IPS-15b (cell line): ENCODE measurements around the gene NGRN.

Experiments used
- H3K27me3 ChIP-seq: one replicate; pipeline ENCODE4 v1.6.1; 2013; ENCODE audit warnings: low read length; ENCODE audit not compliant: control insufficient read depth, insufficient read depth
- H3K36me3 ChIP-seq: one replicate; pipeline ENCODE4 v1.6.1; 2013; ENCODE audit warnings: low read length; ENCODE audit not compliant: control insufficient read depth, insufficient read depth
- H3K4me1 ChIP-seq: one replicate; pipeline ENCODE4 v1.6.1; 2013; ENCODE audit warnings: mild to moderate bottlenecking, low read length; ENCODE audit not compliant: control insufficient read depth, insufficient read depth
- H3K4me3 ChIP-seq: one replicate; pipeline ENCODE4 v1.5.1; 2013; ENCODE audit warnings: low read depth, low read length
- H3K9ac ChIP-seq: one replicate; pipeline ENCODE4 v1.6.1; 2013; ENCODE audit warnings: low read depth, mild to moderate bottlenecking, low read length
- H3K9me3 ChIP-seq: one replicate; pipeline ENCODE4 v1.6.1; 2013; ENCODE audit warnings: mild to moderate bottlenecking, low read length; ENCODE audit not compliant: control insufficient read depth, insufficient read depth

The NGRN gene, protein sequence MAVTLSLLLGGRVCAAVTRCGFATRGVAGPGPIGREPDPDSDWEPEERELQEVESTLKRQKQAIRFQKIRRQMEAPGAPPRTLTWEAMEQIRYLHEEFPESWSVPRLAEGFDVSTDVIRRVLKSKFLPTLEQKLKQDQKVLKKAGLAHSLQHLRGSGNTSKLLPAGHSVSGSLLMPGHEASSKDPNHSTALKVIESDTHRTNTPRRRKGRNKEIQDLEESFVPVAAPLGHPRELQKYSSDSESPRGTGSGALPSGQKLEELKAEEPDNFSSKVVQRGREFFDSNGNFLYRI

DNA sequence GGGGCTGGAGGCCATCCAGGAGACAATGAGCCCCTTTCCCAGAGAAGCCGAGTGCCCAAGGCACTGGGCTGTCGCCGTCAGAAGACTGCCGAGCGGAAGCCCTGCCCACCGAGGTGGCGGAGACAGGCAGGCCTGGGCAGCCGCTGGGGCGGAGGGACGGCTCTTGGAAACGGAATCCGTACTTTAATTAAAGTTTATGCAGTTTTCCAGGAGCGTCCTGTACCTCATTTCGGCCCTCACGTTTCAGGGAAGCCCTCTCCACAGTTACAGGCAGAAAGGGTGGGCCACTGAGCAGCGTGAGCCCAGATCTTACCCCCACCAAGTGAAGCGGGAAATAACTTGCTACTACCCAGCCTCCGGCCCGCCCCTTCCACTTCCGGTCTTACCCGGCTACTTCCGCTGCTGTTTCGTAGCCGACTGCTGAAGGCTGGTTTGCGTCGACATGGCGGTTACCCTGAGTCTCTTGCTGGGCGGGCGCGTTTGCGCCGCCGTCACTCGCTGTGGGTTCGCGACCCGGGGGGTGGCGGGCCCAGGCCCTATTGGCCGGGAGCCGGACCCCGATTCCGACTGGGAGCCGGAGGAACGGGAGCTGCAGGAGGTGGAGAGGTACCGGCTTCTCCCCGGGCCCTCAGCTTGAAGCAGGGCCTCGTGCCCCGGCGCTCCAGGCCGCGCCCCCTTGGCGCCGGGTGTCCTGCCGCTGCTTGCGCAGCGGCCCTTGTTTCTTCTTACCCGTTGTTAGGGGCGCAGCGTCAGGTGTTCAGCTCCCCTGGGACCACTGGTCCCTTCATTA lies at the start of gene NGRN:
NGRN (plus strand) TSS at position 402 of the 790 bp plus-strand sequence; CDS start at position 443, 41 bp downstream.
- no peaks in the 10 kb centered on the region for H3K4me1 ChIP-seq
- no peaks in the 10 kb centered on the region for H3K27me3 ChIP-seq
- peak within 1 kb of the TSS; percentile 90 for H3K9ac ChIP-seq
- H3K4me3 ChIP-seq, result peak within 1 kb of the TSS; percentile 85
- H3K9me3 ChIP-seq, result no peaks in the 10 kb centered on the region
- H3K36me3 ChIP-seq, result peaks cover 4% of the 10 kb centered on the region

DNA sequence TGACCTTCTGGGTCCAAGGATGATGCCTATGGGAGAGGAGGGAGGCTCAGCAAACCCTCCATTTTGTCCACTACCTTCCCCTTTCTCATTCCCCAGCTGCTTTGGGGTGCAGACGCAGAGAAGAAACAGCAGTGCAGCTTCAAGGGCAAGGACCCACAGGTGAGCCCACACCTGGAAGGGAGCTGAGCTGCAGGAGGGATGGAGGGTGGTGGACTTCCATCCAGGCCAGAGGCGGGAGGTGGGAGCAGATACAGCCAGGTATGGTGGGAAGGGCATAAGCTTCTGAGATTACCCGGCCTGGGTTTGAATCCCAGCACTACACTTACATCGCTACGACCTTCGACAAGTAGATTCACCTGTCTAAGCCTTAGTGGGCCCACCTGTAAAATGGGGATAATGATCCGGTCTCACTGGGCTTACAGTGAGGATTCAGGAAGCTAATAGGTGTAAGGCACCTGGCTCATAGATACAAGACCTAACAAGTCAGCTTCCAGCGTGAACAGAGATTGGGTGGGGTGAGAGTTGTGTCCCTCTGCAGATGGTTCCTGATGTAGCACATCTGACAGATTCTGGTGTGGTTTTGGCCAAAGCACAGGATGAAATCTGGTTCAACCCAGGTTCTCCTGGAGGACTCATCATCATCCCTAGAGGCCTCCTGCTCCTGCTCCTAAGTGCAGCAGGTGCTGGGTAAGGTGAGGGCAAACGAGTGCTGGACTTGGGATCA lies 47.6 kb upstream of the NGRN start:
- Histone ChIP-seq H3K9ac (no peak overlapping the region), H3K9me3 (no peaks in the 10 kb centered on the region), H3K4me1 (no peaks in the 10 kb centered on the region), H3K4me3 (no peak overlapping the region), H3K36me3 (peaks cover 5% of the 10 kb centered on the region), H3K27me3 (no peaks in the 10 kb centered on the region)

- H3K4me3 ChIP-seq, result no peak overlapping the region
- H3K9ac ChIP-seq, result no peak overlapping the region
- H3K4me1 ChIP-seq, result no peaks in the 10 kb centered on the region
- H3K9me3 ChIP-seq, result no peaks in the 10 kb centered on the region
- H3K27me3 ChIP-seq, result no peaks in the 10 kb centered on the region
- peaks cover 20% of the 10 kb centered on the region for H3K36me3 ChIP-seq
Measured at GRCh38 chr15:90219421-90220141, 45.9 kb upstream of the NGRN start.

GRCh38 chr15:90221246-90221900 lies 44.1 kb upstream of the NGRN start:
- H3K36me3 ChIP-seq, result peaks cover 34% of the 10 kb centered on the region
- H3K27me3 ChIP-seq, result no peaks in the 10 kb centered on the region
- no peak overlapping the region for H3K4me3 ChIP-seq
- no peaks in the 10 kb centered on the region for H3K9me3 ChIP-seq
- no peaks in the 10 kb centered on the region for H3K4me1 ChIP-seq
- H3K9ac ChIP-seq, result no peak overlapping the region

GRCh38 chr15:90222547-90222946 lies 42.9 kb upstream of the NGRN start:
- Histone ChIP-seq H3K36me3 (peaks cover 39% of the 10 kb centered on the region), H3K27me3 (no peaks in the 10 kb centered on the region), H3K9me3 (no peaks in the 10 kb centered on the region), H3K9ac (no peak overlapping the region), H3K4me1 (no peaks in the 10 kb centered on the region), H3K4me3 (no peak overlapping the region)

GRCh38 chr15:90223441-90224165 lies 41.9 kb upstream of the NGRN start:
- Histone ChIP-seq H3K36me3 (peaks cover 45% of the 10 kb centered on the region), H3K4me3 (no peak overlapping the region), H3K27me3 (no peaks in the 10 kb centered on the region), H3K4me1 (no peaks in the 10 kb centered on the region), H3K9me3 (no peaks in the 10 kb centered on the region), H3K9ac (no peak overlapping the region)

- H3K9ac ChIP-seq, result no peak overlapping the region
- peaks cover 48% of the 10 kb centered on the region for H3K36me3 ChIP-seq
- H3K4me1 ChIP-seq, result no peaks in the 10 kb centered on the region
- no peaks in the 10 kb centered on the region for H3K9me3 ChIP-seq
- H3K4me3 ChIP-seq, result no peak overlapping the region
- no peaks in the 10 kb centered on the region for H3K27me3 ChIP-seq
Measured at GRCh38 chr15:90225047-90225446, 40.4 kb upstream of the NGRN start.

- H3K4me1 ChIP-seq, result no peaks in the 10 kb centered on the region
- no peak overlapping the region for H3K4me3 ChIP-seq
- H3K9ac ChIP-seq, result no peak overlapping the region
- peaks cover 48% of the 10 kb centered on the region for H3K36me3 ChIP-seq
- H3K9me3 ChIP-seq, result no peaks in the 10 kb centered on the region
- no peaks in the 10 kb centered on the region for H3K27me3 ChIP-seq
Measured at GRCh38 chr15:90225504-90226234, 39.8 kb upstream of the NGRN start.

DNA sequence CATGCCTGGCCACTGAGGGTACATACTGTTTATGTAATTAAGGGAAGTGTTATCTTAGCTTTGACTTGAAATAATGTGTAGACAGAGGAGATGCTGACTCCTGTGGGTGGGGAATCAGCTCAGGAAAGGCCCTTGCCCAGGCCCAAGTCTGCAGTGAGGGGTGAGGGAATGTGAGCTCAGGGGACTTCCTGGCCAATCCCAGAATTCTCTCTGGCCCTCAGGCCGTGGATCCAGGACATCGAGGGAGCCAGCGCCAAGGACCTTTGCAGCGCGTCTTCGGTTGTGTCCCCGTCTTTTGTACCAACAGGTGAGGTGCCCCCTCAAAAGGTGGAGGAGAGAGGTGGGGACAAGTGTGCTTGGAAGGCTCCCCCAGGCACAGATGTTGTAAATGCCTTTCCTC lies 38.1 kb upstream of the NGRN start:
- no peak overlapping the region for H3K9ac ChIP-seq

More for the DNA sequence above, 38.1 kb upstream of the NGRN start:
- no peaks in the 10 kb centered on the region for H3K9me3 ChIP-seq
- peaks cover 48% of the 10 kb centered on the region for H3K36me3 ChIP-seq
- no peaks in the 10 kb centered on the region for H3K4me1 ChIP-seq
- H3K4me3 ChIP-seq, result no peak overlapping the region
- no peaks in the 10 kb centered on the region for H3K27me3 ChIP-seq
